Stomach (tissue), 4 donors: ENCODE data around the gene RREB1.

Experiments
- EP300 ChIP-seq: sonication (generic); formaldehyde crosslinking; IDR thresholded peaks from one replicate; pipeline ENCODE4 v1.6.1; 2017; ENCODE audit warnings: antibody characterized with exemption
- POLR2A ChIP-seq, 4 donors: fragments of 450-650 bp; IDR thresholded peaks; one replicate each; pipeline ENCODE4 v1.6.1; 2016; ENCODE audit warnings: antibody characterized with exemption in 4 of 4, control low read depth in 2 of 4, mild to moderate bottlenecking in 1 of 4, moderate library complexity in 1 of 4
- POLR2AphosphoS5 ChIP-seq, 3 donors: sonication (generic); formaldehyde crosslinking; IDR thresholded peaks; one replicate each; pipeline ENCODE4 v1.6.1; 2016; ENCODE audit warnings: antibody characterized with exemption in 3 of 3
- TF ChIP-seq, protein P1 (sequence below), 7 experiments: fragments of 450-650 bp in 4 of 7; fragments of 200-600 bp in 3 of 7; sonication (generic) in 3 of 7; IDR thresholded peaks; one replicate each; pipeline ENCODE4 v1.5.1; 2016 to 2019; ENCODE audit warnings: antibody characterized with exemption in 7 of 7, control low read depth in 2 of 7, mild to moderate bottlenecking in 1 of 7

DNA sequence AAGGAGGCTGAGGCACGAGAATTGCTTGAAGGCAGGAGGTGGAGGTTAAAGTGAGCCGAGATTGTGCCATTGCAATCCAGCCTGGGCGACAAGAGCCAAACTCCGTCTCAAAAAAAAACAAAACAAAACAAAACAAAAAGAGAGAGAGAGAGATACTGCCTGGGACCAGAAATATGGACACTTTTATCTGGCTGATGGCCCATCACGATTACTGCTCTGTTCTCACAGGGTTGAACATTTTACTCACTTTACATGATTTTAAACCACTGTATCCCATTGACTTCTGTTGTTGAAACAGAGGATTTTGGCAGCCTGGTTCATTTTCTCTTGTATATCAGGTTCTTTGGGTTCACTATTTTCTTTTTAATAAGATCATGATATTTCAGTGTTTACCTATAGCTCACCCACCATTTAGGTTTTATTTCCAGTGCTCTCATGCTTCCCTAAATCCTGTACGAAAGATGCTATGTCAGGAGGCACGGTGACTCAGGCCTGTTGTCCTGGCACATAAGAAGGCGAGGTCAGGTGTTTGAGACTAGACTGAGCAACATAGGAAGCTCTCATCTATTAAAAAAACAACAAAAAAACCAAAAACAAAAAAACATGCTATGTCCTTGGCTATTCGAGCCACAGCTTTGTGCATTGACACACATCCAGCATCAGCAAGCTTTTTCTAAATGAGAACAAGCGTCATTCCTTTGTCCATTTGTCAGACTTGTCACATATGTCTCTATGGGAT lies 34.5 kb upstream of the RREB1 start:
- TF ChIP-seq, protein P1, sequence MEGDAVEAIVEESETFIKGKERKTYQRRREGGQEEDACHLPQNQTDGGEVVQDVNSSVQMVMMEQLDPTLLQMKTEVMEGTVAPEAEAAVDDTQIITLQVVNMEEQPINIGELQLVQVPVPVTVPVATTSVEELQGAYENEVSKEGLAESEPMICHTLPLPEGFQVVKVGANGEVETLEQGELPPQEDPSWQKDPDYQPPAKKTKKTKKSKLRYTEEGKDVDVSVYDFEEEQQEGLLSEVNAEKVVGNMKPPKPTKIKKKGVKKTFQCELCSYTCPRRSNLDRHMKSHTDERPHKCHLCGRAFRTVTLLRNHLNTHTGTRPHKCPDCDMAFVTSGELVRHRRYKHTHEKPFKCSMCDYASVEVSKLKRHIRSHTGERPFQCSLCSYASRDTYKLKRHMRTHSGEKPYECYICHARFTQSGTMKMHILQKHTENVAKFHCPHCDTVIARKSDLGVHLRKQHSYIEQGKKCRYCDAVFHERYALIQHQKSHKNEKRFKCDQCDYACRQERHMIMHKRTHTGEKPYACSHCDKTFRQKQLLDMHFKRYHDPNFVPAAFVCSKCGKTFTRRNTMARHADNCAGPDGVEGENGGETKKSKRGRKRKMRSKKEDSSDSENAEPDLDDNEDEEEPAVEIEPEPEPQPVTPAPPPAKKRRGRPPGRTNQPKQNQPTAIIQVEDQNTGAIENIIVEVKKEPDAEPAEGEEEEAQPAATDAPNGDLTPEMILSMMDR (IDR thresholded peaks at IDR 0.05): no peak
- TF ChIP-seq POLR2A (IDR thresholded peaks at IDR 0.05) (no peak), POLR2AphosphoS5 (IDR thresholded peaks at IDR 0.05) (no peak), EP300 (no peak)
